SK-MEL-5 (cell line): ENCODE data around the gene RNASE8. TPM values are rescaled to one million over a fixed set of nuclear protein-coding genes. Genes with fewer than 3 reads are reported as not detected.

Source experiments
- DNase-seq: peaks from one replicate; pipeline ENCODE4 v3.0.0-alpha.2; 2016; ENCODE audit warnings: low read depth, low spot score
- in situ Hi-C: cut with HindIII; loops from 2 replicates; pipeline ENCODE4 v1.10.0; 2016; ENCODE audit warnings: low sequenced_read_pairs, high pct_unique_total_duplicates, low pct_unique_long_range_greater_than_20kb
- total RNA-seq: library from RNA; depleted of rRNA; stranded (reverse); fragments of >200 nt; shearing (Covaris generic); gene quantifications from 2 replicates; pipeline ENCODE4 v1.2.3, GENCODE V29; 2014

Gene RNASE8
- total RNA-seq, 1 experiment from 2014 or later: not detected

GRCh38 chr14:21063479-21063878, 5.9 kb downstream of the RNASE8 start:
- in situ Hi-C loops: no loop called here
- DNase-seq: no peak

GRCh38 chr14:21066882-21067502, 9.4 kb downstream of the RNASE8 start:
- in situ Hi-C loops: no loop called here
- DNase-seq: peak; percentile 57

GRCh38 chr14:21068521-21069387, 11.1 kb downstream of the RNASE8 start:
- in situ Hi-C loops: no loop called here
- peak; percentile 51 for DNase-seq

- in situ Hi-C loops: no loop called here
- peak; percentile 45 for DNase-seq
Observed at GRCh38 chr14:21069388-21070082, 11.9 kb downstream of the RNASE8 start.

GRCh38 chr14:21070083-21070609, 12.5 kb downstream of the RNASE8 start, which contains the start of gene ARHGEF40:
TSS of gene ARHGEF40 (plus strand) at chr14:21070304. CDS start at chr14:21070397, 93 bp downstream.
- peak; percentile 15 for DNase-seq
- in situ Hi-C loops: no loop called here

- DNase-seq: no peak
- in situ Hi-C loops: no loop called here
Observed at GRCh38 chr14:21070610-21071224, 13.1 kb downstream of the RNASE8 start.

- in situ Hi-C loops: no loop called here
- DNase-seq: peak; percentile 71
Observed at GRCh38 chr14:21071225-21072030, 13.8 kb downstream of the RNASE8 start.

- in situ Hi-C loops: no loop called here
- peak; percentile 47 for DNase-seq
Observed at GRCh38 chr14:21072031-21072473, 14.4 kb downstream of the RNASE8 start.

- in situ Hi-C loops: no loop called here
- DNase-seq: no peak
Observed at GRCh38 chr14:21072781-21073339, 15.2 kb downstream of the RNASE8 start.

GRCh38 chr14:21073921-21074320, 16.3 kb downstream of the RNASE8 start:
- in situ Hi-C loops: no loop called here

GRCh38 chr14:21074398-21075272, 17.0 kb downstream of the RNASE8 start:
- in situ Hi-C loops: no loop called here

More at GRCh38 chr14:21073921-21074320, 16.3 kb downstream of the RNASE8 start:
- DNase-seq: no peak

GRCh38 chr14:21075719-21076437, 18.3 kb downstream of the RNASE8 start:
- no peak for DNase-seq
- in situ Hi-C loops: no loop called here

More at GRCh38 chr14:21074398-21075272, 17.0 kb downstream of the RNASE8 start:
- no peak for DNase-seq

- in situ Hi-C loops: no loop called here
- DNase-seq: no peak
Observed at GRCh38 chr14:21077672-21078071, 20.1 kb downstream of the RNASE8 start.

- no peak for DNase-seq
- in situ Hi-C loops: no loop called here
Observed at GRCh38 chr14:21078287-21078686, 20.7 kb downstream of the RNASE8 start.

- in situ Hi-C loops: no loop called here
- DNase-seq: no peak
Observed at GRCh38 chr14:21078726-21079125, 21.1 kb downstream of the RNASE8 start.
